Endothelial cell of umbilical vein (primary cell): ENCODE results near the gene TM9SF1.

ENCODE experiments used
- CTCF ChIP-seq, 2 donors: IDR thresholded peaks; 1 replicate in 1 of 2; 2 replicates in 1 of 2; pipeline ENCODE4 v1.5.1; 2011; ENCODE audit warnings: low read length in 2 of 2, mild to moderate bottlenecking in 2 of 2, moderate library complexity in 2 of 2, control low read depth in 1 of 2, inconsistent platforms in 1 of 2, low read depth in 1 of 2; ENCODE audit not compliant: insufficient read depth in 1 of 2; ENCODE audit errors: extremely low read depth in 1 of 2
- EZH2 ChIP-seq: IDR thresholded peaks from 2 replicates; pipeline ENCODE4 v1.6.1; 2012; ENCODE audit warnings: borderline replicate concordance, low read depth, mild to moderate bottlenecking, moderate library complexity, low read length, inconsistent platforms; ENCODE audit not compliant: severe bottlenecking
- FOS ChIP-seq: IDR thresholded peaks from 2 replicates; pipeline ENCODE4 v1.6.1; 2011; ENCODE audit warnings: mild to moderate bottlenecking, low read length, moderate library complexity, borderline replicate concordance; ENCODE audit not compliant: insufficient read depth
- GATA2 ChIP-seq: IDR thresholded peaks from 2 replicates; pipeline ENCODE4 v1.7.0; 2011; ENCODE audit warnings: low read depth, mild to moderate bottlenecking, moderate library complexity, mixed read lengths, low read length; ENCODE audit not compliant: insufficient read length, insufficient read depth
- MAX ChIP-seq: IDR thresholded peaks from 2 replicates; pipeline ENCODE4 v1.6.1; 2011; ENCODE audit not compliant: insufficient read depth, insufficient read length
- MYC ChIP-seq: IDR thresholded peaks from one replicate; pipeline ENCODE4 v1.6.1; 2011; ENCODE audit warnings: mild to moderate bottlenecking, low read depth, low read length
- POLR2A ChIP-seq: IDR thresholded peaks from 2 replicates; pipeline ENCODE4 v1.6.1; 2012; ENCODE audit warnings: low read depth, mild to moderate bottlenecking, control low read depth, low read length
- POLR2AphosphoS5 ChIP-seq: IDR thresholded peaks from 2 replicates; pipeline ENCODE4 v1.6.1; 2012; ENCODE audit warnings: low read depth, mild to moderate bottlenecking, control low read depth, low read length, moderate library complexity; ENCODE audit not compliant: insufficient read depth

GRCh38 chr14:24194186-24194872, 912 bp downstream of the TM9SF1 start:
- TF ChIP-seq CTCF (IDR thresholded peaks at IDR 0.05; ENCODE audit: extremely low read depth in 1 of 2, insufficient read depth in 1 of 2, low read depth in 1 of 2, low read length in 2 of 2) (no peak), POLR2A (no peak), POLR2AphosphoS5 (no peak), MAX (no peak), FOS (no peak), GATA2 (no peak), MYC (no peak), EZH2 (no peak)
